ENCODE data around the gene TMEM132D. TPM values are rescaled to one million over a fixed set of nuclear protein-coding genes. Genes with fewer than 3 reads are reported as not detected.

TMEM132D gene
- total RNA-seq, 2 donors from 2014 or later, result under 0.01 to 0.26 TPM

DNA sequence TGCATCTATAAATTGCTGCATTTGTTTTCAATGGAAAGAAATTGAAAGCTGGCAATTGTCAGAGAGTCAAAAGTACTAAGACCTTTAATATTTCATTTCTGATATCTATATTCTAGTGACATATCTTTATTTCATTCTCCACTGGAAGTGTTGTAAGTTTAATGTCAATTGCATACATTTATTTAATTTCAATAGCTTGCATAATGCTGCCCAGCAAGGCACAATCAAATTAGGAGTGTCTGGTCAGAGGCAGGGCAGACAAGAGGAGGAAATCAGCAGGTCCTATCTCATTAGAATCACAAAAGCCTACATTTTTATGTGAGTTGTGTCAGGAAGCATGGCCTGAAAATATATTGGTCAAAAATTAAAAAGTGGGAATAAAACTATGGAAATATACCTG is 112.9 kb downstream of the TMEM132D start:
- no peaks in the 10 kb centered on the region for H3K27me3 ChIP-seq
- intact Hi-C loops (cut with DNase I), result no loop called here
- TF ChIP-seq POLR2A (IDR thresholded peaks at IDR 0.05) (no peak), CTCF (IDR thresholded peaks at IDR 0.05) (no peak)
- no peak for DNase-seq
- H3K36me3 ChIP-seq (replicated peaks in 1 of 2; ENCODE audit: insufficient read depth in 1 of 2, low read depth in 2 of 2), result no peaks in the 10 kb centered on the region
- H3K4me1 ChIP-seq, result no peaks in the 10 kb centered on the region
- H3K4me3 ChIP-seq, result no peak overlapping the region
- no peaks in the 10 kb centered on the region for H3K9me3 ChIP-seq
- ATAC-seq, result no peak
- H3K27ac ChIP-seq, result no peak overlapping the region

- Histone ChIP-seq H3K4me1 (no peaks in the 10 kb centered on the region), H3K9me3 (peaks cover 0 to 6% (median 0%) of the 10 kb centered on the region in 3 donors), H3K4me3 (no peak overlapping the region), H3K36me3 (replicated peaks in 1 of 2; ENCODE audit: insufficient read depth in 1 of 2, low read depth in 2 of 2) (no peaks in the 10 kb centered on the region), H3K27ac (no peak overlapping the region), H3K27me3 (no peaks in the 10 kb centered on the region)
- intact Hi-C loops (cut with DNase I), result no loop called here
- DNase-seq (no peak), ATAC-seq (no peak)
- WGBS, 2 donors, result 27 to 31% methylated on average over 4 to 6 of the region's 6 CpGs
- TF ChIP-seq POLR2A (IDR thresholded peaks at IDR 0.05), result no peak
- no peak for TF ChIP-seq CTCF (IDR thresholded peaks at IDR 0.05)
Observed at GRCh38 chr12:129790331-129790730, 113.5 kb downstream of the TMEM132D start.

DNA sequence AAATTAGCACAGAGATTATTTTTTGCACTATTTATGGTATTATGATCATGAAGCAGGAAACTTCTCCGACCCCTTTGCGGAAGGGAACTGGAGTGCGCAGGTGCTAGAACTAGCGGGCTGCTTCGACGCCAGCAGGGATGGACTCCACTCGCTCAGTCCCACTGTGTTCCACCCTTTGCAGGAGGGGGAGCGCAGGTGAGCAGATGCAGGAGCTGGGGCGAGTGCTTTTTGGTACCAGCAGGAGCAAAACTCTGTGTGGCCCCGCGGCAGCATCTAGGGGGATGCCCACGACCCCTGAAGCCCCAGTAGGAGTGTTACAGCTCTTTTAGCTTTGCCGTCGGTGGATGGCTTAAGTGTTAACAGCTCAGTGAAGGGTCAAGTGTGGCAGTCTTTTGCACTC is 113.9 kb downstream of the TMEM132D start:
- Histone ChIP-seq H3K4me3 (no peak overlapping the region), H3K4me1 (no peaks in the 10 kb centered on the region), H3K9me3 (peaks cover 0 to 10% (median 0%) of the 10 kb centered on the region in 3 donors), H3K27me3 (no peaks in the 10 kb centered on the region), H3K27ac (no peak overlapping the region), H3K36me3 (replicated peaks in 1 of 2; ENCODE audit: insufficient read depth in 1 of 2, low read depth in 2 of 2) (no peaks in the 10 kb centered on the region)
- intact Hi-C loops (cut with DNase I), result no loop called here
- TF ChIP-seq POLR2A (IDR thresholded peaks at IDR 0.05), result no peak
- TF ChIP-seq CTCF (IDR thresholded peaks at IDR 0.05), result no peak
- no peak for ATAC-seq
- no peak for DNase-seq
- 77 to 87% methylated on average over 13 to 14 of the region's 14 CpGs for WGBS, 2 donors

- no peak for ATAC-seq
- TF ChIP-seq CTCF (IDR thresholded peaks at IDR 0.05) (no peak), POLR2A (IDR thresholded peaks at IDR 0.05) (no peak)
- intact Hi-C loops (cut with DNase I), result no loop called here
Observed at GRCh38 chr12:129788506-129789084, 115.2 kb downstream of the TMEM132D start.

GRCh38 chr12:129779989-129780388 is 123.8 kb downstream of the TMEM132D start:
- DNase-seq (no peak), ATAC-seq (no peak)
- no peak for TF ChIP-seq CTCF (IDR thresholded peaks at IDR 0.05)
- no peak for TF ChIP-seq POLR2A (IDR thresholded peaks at IDR 0.05)
- WGBS, 2 donors, result 57 to 60% methylated on average over 12 of the region's 12 CpGs
- no peaks in the 10 kb centered on the region for H3K27me3 ChIP-seq
- H3K27ac ChIP-seq, result no peak overlapping the region
- peaks cover 0 to 2% (median 0%) of the 10 kb centered on the region in 3 donors for H3K9me3 ChIP-seq
- intact Hi-C loops (cut with DNase I), result no loop called here
- no peak overlapping the region for H3K4me3 ChIP-seq
- H3K36me3 ChIP-seq (replicated peaks in 1 of 2; ENCODE audit: insufficient read depth in 1 of 2, low read depth in 2 of 2), result no peaks in the 10 kb centered on the region
- H3K4me1 ChIP-seq, result no peaks in the 10 kb centered on the region

More at GRCh38 chr12:129788506-129789084, 115.2 kb downstream of the TMEM132D start:
- Histone ChIP-seq H3K27me3 (no peaks in the 10 kb centered on the region), H3K27ac (no peak overlapping the region), H3K9me3 (peaks cover 0 to 11% (median 0%) of the 10 kb centered on the region in 3 donors), H3K4me1 (no peaks in the 10 kb centered on the region), H3K36me3 (replicated peaks in 1 of 2; ENCODE audit: insufficient read depth in 1 of 2, low read depth in 2 of 2) (no peaks in the 10 kb centered on the region), H3K4me3 (no peak overlapping the region)
- DNase-seq, result no peak
- WGBS, 2 donors, result 54 to 56% methylated on average over 9 of the region's 9 CpGs

All from body of pancreas (tissue), 4 donors.